PFSK-1 (cell line): ENCODE data around the gene CWC27.

Source experiments
- FOXP2 ChIP-seq: optimal IDR thresholded peaks from 2 replicates; pipeline ENCODE3; 2011; ENCODE audit warnings: borderline replicate concordance, control low read depth, inconsistent platforms; ENCODE audit not compliant: insufficient read depth; ENCODE audit errors: extremely low read length, extremely low read depth
- POLR2AphosphoS5 ChIP-seq: IDR thresholded peaks from 2 replicates; pipeline ENCODE4 v1.6.1; 2012; ENCODE audit warnings: low read depth, mild to moderate bottlenecking, control low read depth, low read length, moderate library complexity
- REST ChIP-seq, 2 experiments: IDR thresholded peaks; 2 replicates each; pipeline versions ENCODE4 v1.6.1 to v1.8.0; 2011 to 2012; ENCODE audit warnings: low read depth in 2 of 2, low read length in 2 of 2, control low read depth in 1 of 2, inconsistent platforms in 1 of 2, mild to moderate bottlenecking in 1 of 2, moderate library complexity in 1 of 2; ENCODE audit not compliant: insufficient read depth in 1 of 2
- SIN3A ChIP-seq: IDR thresholded peaks from 2 replicates; pipeline ENCODE4 v1.6.1; 2012; ENCODE audit warnings: mild to moderate bottlenecking, low read length, moderate library complexity, borderline replicate concordance; ENCODE audit not compliant: insufficient read depth
- TAF1 ChIP-seq: IDR thresholded peaks from 2 replicates; pipeline ENCODE4 v1.6.1; 2012; ENCODE audit warnings: low read length, control low read depth, borderline replicate concordance; ENCODE audit not compliant: insufficient read depth

GRCh38 chr5:65061250-65061973, 292.7 kb downstream of the CWC27 start:
- TF ChIP-seq TAF1 (no peak), REST (IDR thresholded peaks at IDR 0.05; ENCODE audit: insufficient read depth in 1 of 2, low read depth in 2 of 2, low read length in 2 of 2) (no peak), POLR2AphosphoS5 (no peak), SIN3A (no peak), FOXP2 (no peak)
